AG09309 (cell line): Measurements from ENCODE around the gene SLC31A1.

Experiments
- DNase-seq: peaks from one replicate; pipeline ENCODE4 v3.0.0-alpha.2; 2010; ENCODE audit warnings: low read depth
- H3K4me3 ChIP-seq: 2 replicates; pipeline ENCODE4 v1.5.1; 2011; ENCODE audit warnings: mild to moderate bottlenecking, low read depth, low read length, moderate library complexity; ENCODE audit not compliant: control insufficient read depth
- CTCF ChIP-seq: IDR thresholded peaks from 2 replicates; pipeline ENCODE4 v1.5.1; 2011; ENCODE audit warnings: mild to moderate bottlenecking, low read depth, low read length, inconsistent platforms; ENCODE audit not compliant: insufficient read depth, control insufficient read depth; ENCODE audit errors: missing control alignments

The SLC31A1 gene

GRCh38 chr9:113309204-113309813 lies 88.0 kb downstream of the SLC31A1 start:
- TF ChIP-seq CTCF: peak; percentile 76
- no peak overlapping the region for H3K4me3 ChIP-seq
- no peak for DNase-seq

- H3K4me3 ChIP-seq: no peak overlapping the region
- TF ChIP-seq CTCF: no peak
- no peak for DNase-seq
Observed at GRCh38 chr9:113310538-113310937, 89.2 kb downstream of the SLC31A1 start.

GRCh38 chr9:113311961-113312360 lies 90.6 kb downstream of the SLC31A1 start:
- DNase-seq: peak; percentile 23
- no peak overlapping the region for H3K4me3 ChIP-seq
- no peak for TF ChIP-seq CTCF

- no peak overlapping the region for H3K4me3 ChIP-seq
- TF ChIP-seq CTCF: no peak
- DNase-seq: no peak
Observed at GRCh38 chr9:113313261-113313660, 91.9 kb downstream of the SLC31A1 start.
